ENCODE results near the gene FAM229A.

Gene FAM229A

DNA sequence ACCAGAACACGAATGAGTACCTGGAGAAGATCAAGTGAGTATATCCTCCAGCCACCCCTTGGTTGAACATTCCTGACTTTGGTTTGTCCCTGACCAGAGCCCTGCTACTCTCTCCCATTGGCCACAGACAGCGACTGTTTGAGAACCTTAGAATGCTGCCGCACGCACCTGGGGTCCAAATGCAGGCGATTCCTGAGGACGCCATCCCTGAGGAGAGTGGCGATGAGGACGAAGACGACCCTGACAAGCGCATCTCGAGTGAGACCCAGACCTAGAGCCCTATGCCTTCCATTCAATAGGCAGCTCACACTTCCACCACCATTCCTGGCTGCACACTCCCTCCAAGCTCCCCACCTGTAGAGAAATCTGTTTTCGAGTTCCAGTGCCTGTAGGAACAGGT, 30.7 kb downstream of the FAM229A start:
- DNase-seq: no peak

DNA sequence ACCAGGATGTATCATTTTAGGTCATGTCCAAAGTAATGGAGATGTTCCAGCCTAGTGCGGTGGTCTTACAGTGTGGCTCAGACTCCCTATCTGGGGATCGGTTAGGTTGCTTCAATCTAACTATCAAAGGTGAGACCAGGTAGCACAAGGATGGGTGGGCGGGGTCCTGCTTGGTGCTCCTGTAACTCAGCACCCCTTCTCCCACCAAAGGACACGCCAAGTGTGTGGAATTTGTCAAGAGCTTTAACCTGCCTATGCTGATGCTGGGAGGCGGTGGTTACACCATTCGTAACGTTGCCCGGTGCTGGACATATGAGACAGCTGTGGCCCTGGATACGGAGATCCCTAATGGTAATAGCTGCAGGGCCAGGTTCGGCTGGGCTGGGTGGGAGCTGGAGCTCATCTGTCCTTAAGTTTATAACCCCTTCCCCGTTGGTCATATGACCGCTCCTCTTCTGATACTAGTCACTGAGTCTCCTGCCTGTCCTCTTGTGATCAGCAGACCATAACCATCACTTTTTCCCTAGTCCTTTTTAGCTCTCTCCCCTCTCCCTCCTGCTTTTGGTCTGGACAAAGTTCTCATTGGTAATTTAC, 31.6 kb downstream of the FAM229A start:
- no peak for DNase-seq

DNA sequence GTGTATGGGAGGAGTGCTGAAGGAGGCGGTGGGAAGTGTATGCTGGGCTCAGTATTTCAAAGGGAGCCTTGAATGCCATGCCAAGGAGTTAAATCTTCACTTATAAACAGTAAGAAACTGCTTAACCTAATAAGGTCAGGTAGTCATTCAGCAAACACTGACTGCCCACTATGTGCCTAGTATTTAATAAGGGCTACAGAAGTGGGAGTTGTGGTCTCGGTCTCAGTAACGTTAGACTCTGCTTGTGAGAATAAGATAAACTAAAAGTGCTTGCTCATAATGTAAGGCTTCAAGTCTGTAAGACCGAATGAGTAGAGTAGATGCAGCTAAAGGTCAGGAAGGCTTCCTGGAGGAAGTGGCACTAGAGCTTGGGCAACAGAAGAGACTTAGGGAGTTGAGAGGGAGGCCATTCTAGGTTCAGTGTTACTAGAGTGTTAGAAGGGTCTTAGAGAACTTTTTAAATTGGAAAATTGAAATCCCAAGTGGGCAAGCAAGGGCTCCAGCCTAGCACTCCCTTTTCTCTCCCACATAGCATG, 32.3 kb downstream of the FAM229A start:
- no peak for DNase-seq

- DNase-seq: no peak
Measured at GRCh38 chr1:32327204-32327603, 35.1 kb downstream of the FAM229A start.

- no peak for DNase-seq
Measured at GRCh38 chr1:32321712-32322291, 40.5 kb downstream of the FAM229A start.

DNA sequence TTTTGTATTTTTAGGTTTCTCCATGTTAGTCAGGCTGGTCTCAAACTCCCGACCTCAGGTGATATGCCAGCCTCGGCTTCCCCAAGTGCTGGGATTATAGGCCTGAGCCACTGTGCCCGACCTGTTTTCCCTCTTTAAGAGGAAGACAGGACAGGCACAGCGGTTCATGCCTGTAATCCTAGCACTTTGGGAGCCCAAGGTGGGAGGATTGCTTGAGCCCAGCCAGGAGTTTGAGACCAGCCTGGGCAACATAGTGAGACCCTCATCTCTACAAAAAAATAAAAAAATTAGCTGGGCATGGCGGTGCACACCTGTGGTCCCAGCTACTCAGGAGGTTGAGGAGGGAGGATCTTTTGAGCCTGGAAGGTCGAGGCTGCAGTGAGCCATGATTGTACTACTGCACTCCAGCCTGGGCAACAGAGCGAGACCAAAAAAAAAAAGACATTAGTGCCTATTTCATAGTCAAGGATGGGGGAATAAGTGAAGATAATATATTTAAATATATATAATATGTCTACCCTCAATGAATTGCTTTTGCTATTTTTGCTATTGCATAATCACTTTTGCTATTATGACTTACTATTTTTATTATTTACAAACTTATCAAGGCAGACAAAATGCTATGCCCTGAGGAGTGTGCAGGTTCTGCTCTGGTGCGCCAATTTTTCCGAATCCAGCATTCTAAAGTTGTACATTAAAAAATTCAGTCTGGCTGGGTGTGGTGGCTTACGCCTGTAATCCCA, 44.0 kb downstream of the FAM229A start:
- no peak for DNase-seq

- no peak for DNase-seq
Measured at GRCh38 chr1:32316903-32317277, 45.4 kb downstream of the FAM229A start.

DNA sequence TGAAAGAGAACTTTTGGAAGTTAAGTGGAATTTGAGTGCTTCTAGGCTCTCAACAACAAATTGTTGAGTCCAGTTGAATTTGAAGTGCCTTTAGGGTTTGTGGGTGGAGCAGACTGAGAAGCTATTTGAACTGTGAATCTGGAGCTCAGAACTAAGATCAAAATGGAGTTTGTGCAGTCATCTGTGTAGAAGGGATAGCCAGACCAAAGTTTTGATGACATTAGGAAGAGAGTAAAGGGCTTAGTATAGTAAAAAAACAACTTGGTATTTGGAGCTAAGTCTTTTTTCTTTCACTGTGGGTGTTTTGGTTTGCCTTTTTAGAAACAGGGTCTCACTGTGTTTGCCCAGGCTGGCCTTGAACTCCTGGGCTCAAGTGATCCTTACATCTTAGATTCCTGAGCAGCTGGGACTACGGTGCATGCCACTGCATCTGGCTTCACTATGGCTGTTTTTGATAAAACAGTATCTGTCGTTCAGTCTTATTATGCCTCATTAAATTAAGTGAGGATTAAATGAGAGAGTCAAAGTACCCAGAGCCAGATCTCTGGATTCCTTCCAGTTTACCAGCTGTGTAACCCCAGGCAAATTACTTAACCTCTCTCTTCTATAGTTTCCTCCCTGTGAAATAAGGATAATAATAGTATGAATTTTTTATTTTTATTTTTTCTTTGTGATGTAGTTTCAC, 50.4 kb downstream of the FAM229A start:
- no peak for DNase-seq
